GM18951 (cell line): ENCODE data around the gene MKS1.

ENCODE experiments used
- POLR2A ChIP-seq: IDR thresholded peaks from 4 replicates; pipeline ENCODE4 v1.6.1; 2011; ENCODE audit warnings: mild to moderate bottlenecking; ENCODE audit not compliant: insufficient read length, insufficient read depth; ENCODE audit errors: extremely low read depth
- in situ Hi-C: fragments of 300-500 bp; cut with MboI; formaldehyde crosslinking; loops from one replicate; pipeline ENCODE4 v1.12.0; 2022; ENCODE audit warnings: low sequenced_read_pairs, mixed read lengths, inconsistent platforms; ENCODE audit not compliant: unreplicated experiment

Gene MKS1

DNA sequence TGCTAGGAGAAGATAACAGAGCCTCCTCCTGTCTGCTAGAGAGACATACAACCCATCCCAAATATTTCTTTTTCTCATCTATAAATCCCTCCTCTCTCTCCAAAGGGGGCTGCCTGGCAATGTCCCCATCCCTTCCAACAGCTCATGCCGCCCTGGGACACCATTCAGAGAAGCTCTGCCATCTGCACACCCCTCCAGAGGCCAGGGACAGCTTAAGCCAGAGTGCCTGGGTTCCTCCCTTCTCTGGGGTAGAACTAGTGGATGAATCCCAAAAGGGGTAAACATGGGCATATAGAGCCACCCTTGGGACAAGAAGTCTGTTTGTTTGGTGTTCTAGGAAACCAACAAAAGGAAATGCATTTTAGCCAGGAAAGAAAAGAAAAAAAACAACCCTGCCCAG, 16.8 kb upstream of the MKS1 start:
- no peak for TF ChIP-seq POLR2A
- in situ Hi-C loops, result no loop called here

DNA sequence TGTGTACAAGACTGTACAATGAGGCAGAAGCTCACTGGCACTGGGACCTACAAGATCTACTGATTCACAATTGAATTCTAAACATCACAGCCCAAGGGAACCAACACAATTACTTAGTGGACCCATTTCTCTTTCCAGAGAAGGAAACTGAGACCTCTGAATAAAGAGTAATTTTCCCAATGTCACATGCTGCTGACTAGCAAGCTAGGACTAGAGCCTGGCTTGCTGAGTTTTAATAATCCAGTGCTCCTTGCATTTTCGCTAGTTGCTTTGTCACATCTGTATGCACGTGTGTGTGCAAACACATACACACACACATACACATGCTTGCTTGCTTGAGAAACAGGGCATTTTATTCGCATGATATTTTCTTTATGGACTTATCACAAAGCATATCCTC, 15.5 kb upstream of the MKS1 start:
- TF ChIP-seq POLR2A, result no peak
- in situ Hi-C loops, result no loop called here

GRCh38 chr17:58233543-58233942, 14.5 kb upstream of the MKS1 start:
- in situ Hi-C loops, result no loop called here
- no peak for TF ChIP-seq POLR2A

DNA sequence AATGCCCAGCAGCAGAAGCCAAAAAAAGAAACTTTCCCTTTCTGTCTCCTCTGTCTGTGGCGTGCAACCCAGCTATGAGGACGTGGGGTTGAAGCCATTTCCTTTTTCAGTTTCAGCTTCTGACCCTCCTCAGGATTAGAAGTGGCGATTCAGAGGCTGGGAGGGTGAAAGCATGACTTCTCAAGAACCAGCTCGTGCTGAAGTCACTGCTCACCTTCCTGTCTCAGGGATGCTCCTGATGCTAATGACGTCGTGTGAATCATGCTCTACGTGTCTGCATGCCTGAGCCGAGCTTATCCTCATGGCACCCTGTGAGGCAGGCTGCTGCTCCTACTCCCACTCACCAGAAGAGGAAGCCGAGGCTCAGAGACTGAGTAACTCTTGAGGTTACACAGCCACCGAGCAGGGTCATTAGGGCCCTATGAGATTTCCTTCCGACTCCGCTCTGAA, 13.7 kb upstream of the MKS1 start:
- in situ Hi-C loops, result no loop called here
- no peak for TF ChIP-seq POLR2A

GRCh38 chr17:58231641-58232040, 12.6 kb upstream of the MKS1 start:
- TF ChIP-seq POLR2A, result no peak
- in situ Hi-C loops, result no loop called here

DNA sequence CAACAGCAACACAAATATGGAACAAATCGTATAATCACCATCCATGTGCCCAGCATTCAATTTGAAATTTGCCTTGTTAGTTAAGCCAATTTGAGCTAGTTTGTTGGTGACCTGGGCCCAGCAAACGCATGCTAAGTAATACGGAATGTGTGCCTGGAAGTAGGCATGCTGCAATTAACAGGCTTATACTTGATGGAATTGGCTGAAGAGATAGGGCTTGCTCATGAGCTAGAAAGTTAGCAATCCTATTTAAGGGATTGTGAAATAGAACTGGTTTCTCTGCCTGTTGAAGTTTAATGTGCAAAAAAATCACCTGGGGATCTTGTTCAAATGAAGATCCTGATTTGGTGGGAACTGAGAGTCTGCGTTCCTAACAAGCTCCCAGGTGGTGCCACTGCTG, 10.8 kb upstream of the MKS1 start:
- in situ Hi-C loops, result no loop called here
- TF ChIP-seq POLR2A, result no peak

DNA sequence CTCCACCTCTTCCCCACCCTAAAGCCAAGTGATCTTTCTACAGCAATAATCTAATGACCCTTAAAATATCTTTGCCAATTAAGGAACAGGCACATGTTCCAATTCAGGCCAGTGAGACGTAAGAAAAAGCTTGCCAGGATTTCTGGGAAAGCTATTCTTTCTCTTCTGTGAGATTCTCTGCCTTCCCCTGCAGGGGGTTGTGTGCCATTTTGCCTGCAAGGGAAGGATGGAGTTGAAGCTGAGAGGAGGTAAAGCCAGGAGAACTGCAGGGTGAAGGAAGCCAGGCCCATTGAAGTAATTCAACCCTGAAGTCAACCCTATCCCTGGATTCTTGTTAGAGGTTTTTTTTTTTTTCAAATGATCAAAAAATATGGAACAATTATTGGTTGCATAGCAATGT, 10.3 kb upstream of the MKS1 start:
- no peak for TF ChIP-seq POLR2A
- in situ Hi-C loops, result no loop called here

GRCh38 chr17:58228679-58229078, 9.6 kb upstream of the MKS1 start:
- TF ChIP-seq POLR2A, result no peak
- in situ Hi-C loops, result no loop called here

DNA sequence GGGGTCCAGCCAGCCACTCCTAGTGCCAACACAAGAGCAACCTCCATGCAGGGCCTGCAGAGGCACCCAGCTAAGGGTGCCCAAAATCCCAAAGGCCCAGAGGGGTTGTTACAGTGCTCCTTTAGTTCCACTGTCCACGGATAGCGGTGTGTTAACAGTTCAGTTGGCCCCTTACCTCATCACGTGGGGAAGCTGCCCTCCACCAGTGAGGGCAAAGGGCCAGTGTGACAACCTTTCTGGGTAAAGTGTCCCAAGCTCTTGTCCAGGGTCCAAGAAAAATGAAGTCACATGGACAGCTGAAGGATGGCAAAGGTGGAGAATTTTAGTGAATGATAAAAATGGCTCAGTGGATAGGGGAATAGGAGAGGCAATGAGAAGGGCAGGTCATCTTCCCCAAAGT, 8.7 kb upstream of the MKS1 start:
- in situ Hi-C loops, result no loop called here

DNA sequence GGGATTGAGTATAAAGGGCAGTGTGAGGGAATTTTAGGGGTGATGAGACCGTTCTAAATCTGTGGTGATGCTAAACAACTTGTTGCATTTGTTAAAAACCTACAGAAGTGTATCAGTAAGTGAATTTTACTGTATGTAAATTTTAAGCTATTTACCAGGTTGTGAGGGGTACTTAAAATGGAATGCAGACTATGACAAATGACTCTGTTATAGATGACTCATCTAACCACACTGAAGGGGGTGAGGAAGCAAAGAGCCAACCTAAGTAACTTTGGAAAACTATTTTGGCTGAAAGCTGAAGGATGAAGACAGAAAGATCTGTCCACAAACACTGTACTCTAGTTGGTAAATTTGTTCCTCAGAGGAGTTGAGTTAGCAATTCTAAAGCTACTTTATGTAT, 5.3 kb upstream of the MKS1 start:
- in situ Hi-C loops, result no loop called here
- TF ChIP-seq POLR2A, result no peak

More for the DNA sequence above, 8.7 kb upstream of the MKS1 start:
- no peak for TF ChIP-seq POLR2A

- no peak for TF ChIP-seq POLR2A
- in situ Hi-C loops, result no loop called here
Observed at GRCh38 chr17:58219789-58220183, 731 bp upstream of the MKS1 start.

GRCh38 chr17:58217766-58218165, 1.3 kb downstream of the MKS1 start:
- TF ChIP-seq POLR2A, result no peak
- in situ Hi-C loops, result no loop called here

DNA sequence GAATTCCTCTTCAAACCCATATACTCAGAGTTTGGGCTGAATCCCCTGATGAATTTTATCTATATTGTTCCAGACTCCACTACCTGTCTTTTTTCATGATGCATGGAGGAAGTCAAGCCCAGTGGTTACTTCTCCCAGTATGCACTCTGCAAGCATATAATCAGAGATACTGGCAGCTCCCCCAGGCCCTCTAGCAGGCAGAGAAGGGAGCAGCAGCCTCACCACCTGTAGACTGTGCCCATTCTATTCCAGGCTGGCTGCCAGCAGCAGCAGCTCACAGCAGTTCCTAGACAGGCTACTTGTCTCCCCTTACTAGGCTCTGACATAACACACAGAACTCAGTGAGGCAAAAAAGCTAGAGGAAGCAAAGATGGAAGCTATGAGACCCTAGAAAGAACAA, 3.4 kb downstream of the MKS1 start:
- TF ChIP-seq POLR2A, result no peak

GRCh38 chr17:58210922-58211321, 8.1 kb downstream of the MKS1 start:
- TF ChIP-seq POLR2A, result no peak
- in situ Hi-C loops, result no loop called here

More for the DNA sequence above, 3.4 kb downstream of the MKS1 start:
- in situ Hi-C loops, result no loop called here

DNA sequence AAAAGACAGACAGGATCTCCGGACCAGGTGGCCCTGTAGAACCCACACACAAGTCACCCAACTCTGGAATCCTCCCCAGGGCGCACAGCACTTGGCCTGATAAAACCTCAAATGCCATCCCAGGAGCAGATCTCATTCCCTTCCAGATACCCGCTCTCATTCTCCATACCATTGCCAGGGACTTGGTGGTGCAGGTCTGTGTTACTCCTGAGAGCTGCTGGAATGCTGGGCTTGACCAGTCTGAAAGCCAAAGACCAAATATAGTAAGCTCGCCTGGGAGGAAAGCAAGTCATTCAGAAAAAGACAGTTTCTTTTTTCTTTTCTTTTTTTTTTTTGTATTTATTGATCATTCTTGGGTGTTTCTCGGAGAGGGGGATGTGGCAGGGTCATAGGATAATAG, 10.7 kb downstream of the MKS1 start:
- in situ Hi-C loops, result no loop called here

More for the DNA sequence above, 10.7 kb downstream of the MKS1 start:
- no peak for TF ChIP-seq POLR2A
